ENCODE results near the gene SPDYE2.
"Not testable (repeated sequence)": the region's sequence is repeated elsewhere in the genome, so short reads cannot be mapped to it uniquely, and the experiment has no call there.

SPDYE2 gene

GRCh38 chr7:102550808-102551422 lies at the start of gene SPDYE2:
Gene SPDYE2 (plus strand): TSS chr7:102551226. CDS start chr7:102553256, 2,030 bp downstream.
- not testable (repeated sequence) for H3K4me3 ChIP-seq (ENCODE audit: low read length); DNase-seq (ENCODE audit: low read depth)

GRCh38 chr7:102503141-102503540 lies 47.9 kb upstream of the SPDYE2 start:
- H3K4me3 ChIP-seq (ENCODE audit: low read length); DNase-seq (ENCODE audit: low read depth): not testable (repeated sequence)

- not testable (repeated sequence) for DNase-seq (ENCODE audit: low read depth); H3K4me3 ChIP-seq (ENCODE audit: low read length)
Observed at GRCh38 chr7:102505298-102506185, 45.5 kb upstream of the SPDYE2 start.

GRCh38 chr7:102507410-102508088 lies 43.5 kb upstream of the SPDYE2 start:
- DNase-seq (ENCODE audit: low read depth); H3K4me3 ChIP-seq (ENCODE audit: low read length): not testable (repeated sequence)

GRCh38 chr7:102510575-102510974 lies 40.5 kb upstream of the SPDYE2 start:
- H3K4me3 ChIP-seq (ENCODE audit: low read length); DNase-seq (ENCODE audit: low read depth): not testable (repeated sequence)

GRCh38 chr7:102511860-102512522 lies 39.0 kb upstream of the SPDYE2 start:
- DNase-seq (ENCODE audit: low read depth); H3K4me3 ChIP-seq (ENCODE audit: low read length): not testable (repeated sequence)

GRCh38 chr7:102512642-102513221 lies 38.3 kb upstream of the SPDYE2 start:
- DNase-seq (ENCODE audit: low read depth); H3K4me3 ChIP-seq (ENCODE audit: low read length): not testable (repeated sequence)

GRCh38 chr7:102514881-102515721 lies 35.9 kb upstream of the SPDYE2 start:
- not testable (repeated sequence) for H3K4me3 ChIP-seq (ENCODE audit: low read length); DNase-seq (ENCODE audit: low read depth)

- DNase-seq (ENCODE audit: low read depth); H3K4me3 ChIP-seq (ENCODE audit: low read length): not testable (repeated sequence)
Observed at GRCh38 chr7:102515889-102516288, 35.1 kb upstream of the SPDYE2 start.

- not testable (repeated sequence) for H3K4me3 ChIP-seq (ENCODE audit: low read length); DNase-seq (ENCODE audit: low read depth)
Observed at GRCh38 chr7:102516951-102517350, 34.1 kb upstream of the SPDYE2 start.

- DNase-seq (ENCODE audit: low read depth); H3K4me3 ChIP-seq (ENCODE audit: low read length): not testable (repeated sequence)
Observed at GRCh38 chr7:102517550-102518147, 33.4 kb upstream of the SPDYE2 start, which contains the start of gene RASA4B. Gene RASA4B (minus strand): TSS chr7:102517777. CDS start chr7:102517710, 67 bp downstream.

GRCh38 chr7:102520797-102521196 lies 30.2 kb upstream of the SPDYE2 start:
- DNase-seq (ENCODE audit: low read depth); H3K4me3 ChIP-seq (ENCODE audit: low read length): not testable (repeated sequence)

GRCh38 chr7:102524803-102525202 lies 26.2 kb upstream of the SPDYE2 start:
- DNase-seq (ENCODE audit: low read depth); H3K4me3 ChIP-seq (ENCODE audit: low read length): not testable (repeated sequence)

- not testable (repeated sequence) for DNase-seq (ENCODE audit: low read depth); H3K4me3 ChIP-seq (ENCODE audit: low read length)
Observed at GRCh38 chr7:102527182-102527581, 23.8 kb upstream of the SPDYE2 start.

- H3K4me3 ChIP-seq (ENCODE audit: low read length) = not testable (repeated sequence)
Observed at GRCh38 chr7:102527822-102528793, 22.9 kb upstream of the SPDYE2 start.

GRCh38 chr7:102531583-102531982 lies 19.4 kb upstream of the SPDYE2 start:
- DNase-seq (ENCODE audit: low read depth); H3K4me3 ChIP-seq (ENCODE audit: low read length): not testable (repeated sequence)

More at GRCh38 chr7:102527822-102528793, 22.9 kb upstream of the SPDYE2 start:
- DNase-seq (ENCODE audit: low read depth) = not testable (repeated sequence)

GRCh38 chr7:102532127-102532526 lies 18.9 kb upstream of the SPDYE2 start:
- H3K4me3 ChIP-seq (ENCODE audit: low read length); DNase-seq (ENCODE audit: low read depth): not testable (repeated sequence)

Measured in retinal pigment epithelial cell (primary cell).